ENCODE measurements around the gene TMEM141. TPM values are rescaled to one million over a fixed set of nuclear protein-coding genes. Genes with fewer than 3 reads are reported as not detected.

TMEM141 gene
- 36.9 and 88.0 TPM in 2 replicates for total RNA-seq (ENCODE audit: low replicate concordance)

DNA sequence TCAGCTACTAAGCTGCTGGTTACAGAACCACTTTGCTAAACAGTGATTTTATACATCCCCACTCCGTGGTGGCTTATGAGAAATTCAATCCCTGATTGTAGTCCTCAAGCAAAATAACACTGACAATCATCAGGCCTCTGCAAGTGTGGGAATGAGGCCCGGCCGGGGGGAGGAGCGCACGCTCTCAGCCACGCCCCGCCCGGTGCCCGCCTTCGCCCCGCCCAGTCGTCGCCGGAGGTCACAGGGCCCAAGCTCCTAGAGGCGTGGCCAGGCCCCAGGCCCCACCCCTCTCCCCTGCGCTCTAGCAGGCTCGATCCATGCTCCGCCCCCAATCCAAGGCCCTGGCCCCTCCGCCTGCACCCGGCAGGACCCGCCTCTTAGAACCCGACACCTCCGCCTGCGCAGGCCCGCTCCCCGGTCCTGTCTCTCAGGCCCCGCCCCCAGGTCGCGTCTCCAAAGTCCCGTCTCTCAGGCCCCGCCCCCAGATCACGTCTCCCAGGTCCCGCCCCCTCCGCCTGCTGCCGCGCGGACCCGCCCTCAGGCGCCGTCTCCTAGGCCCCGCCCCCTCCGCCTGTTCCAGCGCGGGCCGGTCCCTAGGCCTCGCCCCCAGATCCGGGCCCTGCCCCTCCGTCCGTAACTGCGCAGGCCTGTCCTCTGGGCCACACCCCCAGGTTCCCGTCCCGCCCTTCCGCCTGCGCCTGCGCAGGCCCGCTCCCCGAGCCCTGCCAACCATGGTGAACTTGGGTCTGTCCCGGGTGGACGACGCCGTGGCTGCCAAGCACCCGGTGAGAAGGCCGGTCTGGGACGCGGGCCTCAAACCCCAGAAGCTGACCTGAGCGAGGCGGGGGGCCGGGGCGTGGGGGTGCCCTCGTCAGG is at the start of gene TMEM141:
TMEM141 (plus strand) TSS at position 705 of the 876 bp plus-strand sequence; CDS start at position 732, 27 bp downstream.

DNA sequence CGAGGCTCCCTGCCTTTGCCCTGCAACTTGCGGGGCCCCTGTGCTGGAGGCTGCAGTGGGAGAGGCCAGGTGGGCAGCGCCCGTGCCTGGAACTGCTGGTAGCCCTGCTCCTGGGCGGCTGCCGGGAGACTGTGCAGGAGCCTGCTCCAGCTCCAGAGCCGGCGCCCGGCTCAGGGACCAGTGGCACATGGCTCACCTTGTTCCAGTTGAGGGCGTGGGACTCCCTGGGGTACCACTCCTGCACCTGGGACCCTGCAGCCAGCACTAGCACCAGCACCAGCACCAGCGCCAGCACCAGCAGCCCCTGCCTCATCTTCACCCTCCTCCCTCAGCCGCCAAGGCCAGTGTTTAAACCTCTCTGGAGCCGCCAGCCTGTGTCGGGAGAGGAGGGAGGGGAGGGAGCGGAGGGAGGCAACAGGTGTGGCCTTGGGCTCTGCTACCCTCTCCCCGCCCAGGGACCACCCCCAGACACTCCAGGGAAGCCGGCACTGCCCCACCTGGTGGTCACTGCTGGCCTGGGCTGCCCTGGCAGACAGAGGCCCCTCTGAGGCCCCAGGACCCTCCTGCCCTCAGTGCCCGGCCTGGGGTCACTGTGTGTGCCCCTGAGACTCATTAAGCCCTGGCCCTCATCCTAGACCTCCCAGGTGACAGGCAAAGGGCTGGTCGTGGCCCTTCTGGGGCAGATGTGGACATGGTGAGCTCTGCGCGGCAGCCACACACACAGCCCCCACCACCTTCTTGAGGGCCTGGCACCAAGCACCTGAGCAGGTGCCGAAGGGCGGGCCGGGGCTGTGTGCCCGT is 48.4 kb upstream of the TMEM141 start, which contains the start of gene LCN10:
LCN10 (minus strand) TSS at position 350 of the 801 bp plus-strand sequence; CDS start at position 313, 37 bp downstream.

DNA sequence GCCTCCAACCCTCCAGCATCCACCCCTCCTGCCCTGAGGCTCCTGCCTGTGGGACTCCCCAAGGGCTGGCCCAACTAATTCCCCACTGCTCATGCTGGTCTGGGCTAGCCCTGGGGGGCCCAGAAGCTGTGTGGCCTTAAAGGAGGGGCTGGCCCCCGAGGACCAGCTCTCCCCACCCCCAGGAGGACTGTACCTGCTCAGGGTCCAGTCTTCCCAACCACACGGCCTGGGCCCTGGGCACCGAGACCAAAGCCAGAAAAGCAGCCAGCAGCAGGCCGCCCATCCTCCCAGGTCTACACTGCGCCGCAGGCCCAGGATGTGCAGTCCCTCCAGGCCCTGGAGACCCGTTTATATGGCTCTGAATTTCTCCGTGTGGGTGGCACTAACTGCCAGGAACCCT is 42.9 kb upstream of the TMEM141 start, which contains the start of gene LCN6:
LCN6 (minus strand) TSS at position 325 of the 400 bp plus-strand sequence; CDS start at position 283, 42 bp downstream.

DNA sequence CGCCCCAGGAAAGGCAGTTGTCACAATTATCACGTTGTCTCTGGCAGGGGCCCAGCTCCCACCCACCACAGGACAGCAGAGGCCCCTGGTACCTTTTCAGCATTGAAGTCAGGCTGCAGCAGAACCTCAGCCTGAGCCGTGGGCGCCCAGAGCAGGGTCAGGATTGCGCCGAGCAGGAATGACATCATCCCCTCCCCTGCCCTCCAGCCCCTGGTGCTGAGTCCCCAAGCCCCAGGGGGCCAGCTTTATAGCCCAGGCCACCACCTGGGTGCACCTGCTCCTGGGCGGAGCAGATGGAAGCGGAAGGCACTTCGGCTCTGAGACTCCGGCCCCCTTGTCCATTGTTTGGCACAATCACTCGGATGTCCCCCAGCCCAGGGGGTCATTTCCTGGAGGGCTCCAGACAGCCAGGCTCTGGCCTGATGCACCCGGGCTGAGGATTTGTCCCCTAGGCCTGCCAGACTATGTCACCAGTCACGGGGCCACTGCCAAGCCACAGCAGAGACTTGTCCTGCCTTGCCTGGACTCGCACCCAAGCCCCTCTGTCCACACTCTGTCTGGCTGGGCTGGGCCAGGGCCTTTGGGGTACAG is 26.7 kb upstream of the TMEM141 start, which contains the start of gene LCN15:
LCN15 (minus strand) TSS at position 218 of the 591 bp plus-strand sequence; CDS start at position 188, 30 bp downstream.

DNA sequence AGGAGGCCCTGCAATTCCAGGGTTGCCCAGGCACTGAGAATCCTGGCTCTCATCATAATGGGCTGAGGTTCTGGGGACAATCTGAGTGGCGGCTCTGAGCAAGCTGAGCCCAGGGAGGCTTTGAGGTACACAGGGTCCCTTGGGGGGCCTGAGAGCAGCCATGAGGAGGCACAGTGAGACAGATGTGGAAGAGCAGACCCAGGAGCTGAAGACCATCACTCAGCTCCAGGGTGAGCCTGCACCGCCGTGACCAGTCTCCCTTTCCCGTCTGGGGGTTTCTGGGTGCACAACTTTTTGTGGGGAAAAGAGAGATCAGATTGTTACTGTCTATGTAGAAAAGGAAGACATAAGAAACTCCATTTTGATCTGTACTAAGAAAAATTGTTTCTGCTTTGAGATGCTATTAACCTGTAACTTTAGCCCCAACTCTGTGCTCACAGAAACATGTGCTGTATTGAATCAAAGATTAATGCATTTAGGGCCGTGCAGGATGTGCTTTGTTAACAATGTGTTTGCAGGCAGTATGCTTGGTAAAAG is 5.2 kb downstream of the TMEM141 start, which contains the start of gene CCDC183:
CCDC183 (plus strand) TSS at position 101 of the 537 bp plus-strand sequence; CDS start at position 161, 60 bp downstream.

DNA sequence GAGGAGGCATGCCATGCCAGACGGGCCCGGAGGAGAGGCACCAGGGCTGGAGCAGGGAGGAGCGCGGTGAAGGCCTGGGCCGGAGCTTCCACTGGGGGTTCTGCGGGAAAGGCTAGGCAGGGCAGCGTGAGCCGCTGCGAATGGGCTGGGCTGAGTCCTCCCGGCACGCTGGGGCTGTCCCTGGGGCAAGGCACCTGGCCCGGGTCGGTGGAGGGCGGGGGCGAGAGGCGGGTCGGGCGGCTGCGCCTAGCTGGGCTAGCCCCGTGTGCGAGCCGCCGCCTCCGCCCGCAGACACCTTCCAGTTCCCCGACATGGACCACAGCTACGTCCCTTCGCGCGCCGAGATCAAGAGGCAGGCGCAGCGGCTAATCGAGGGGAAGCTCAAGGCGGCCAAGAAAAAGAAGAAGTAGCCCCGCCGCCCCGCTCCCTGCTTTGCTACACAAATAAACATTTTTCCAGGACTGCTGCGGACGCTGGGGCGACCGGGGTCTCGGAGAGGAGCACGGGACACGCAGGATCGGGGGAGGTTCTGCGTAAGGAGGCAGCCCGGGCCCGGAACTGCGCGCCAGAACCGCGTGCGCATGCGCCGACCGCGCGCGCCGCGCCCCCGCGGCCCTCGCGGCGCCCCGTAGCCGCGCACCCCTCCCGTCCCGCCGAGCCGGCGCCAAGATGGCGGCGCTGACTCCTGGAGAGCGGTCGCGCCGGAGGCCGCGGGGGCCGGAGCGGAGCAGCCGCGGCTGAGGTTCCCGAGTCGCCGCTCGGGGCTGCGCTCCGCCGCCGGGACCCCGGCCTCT is 16.3 kb downstream of the TMEM141 start, which contains the start of gene RABL6:
RABL6 (plus strand) TSS at position 668 of the 794 bp plus-strand sequence. CDS start 249 bp downstream, outside the sequence.

DNA sequence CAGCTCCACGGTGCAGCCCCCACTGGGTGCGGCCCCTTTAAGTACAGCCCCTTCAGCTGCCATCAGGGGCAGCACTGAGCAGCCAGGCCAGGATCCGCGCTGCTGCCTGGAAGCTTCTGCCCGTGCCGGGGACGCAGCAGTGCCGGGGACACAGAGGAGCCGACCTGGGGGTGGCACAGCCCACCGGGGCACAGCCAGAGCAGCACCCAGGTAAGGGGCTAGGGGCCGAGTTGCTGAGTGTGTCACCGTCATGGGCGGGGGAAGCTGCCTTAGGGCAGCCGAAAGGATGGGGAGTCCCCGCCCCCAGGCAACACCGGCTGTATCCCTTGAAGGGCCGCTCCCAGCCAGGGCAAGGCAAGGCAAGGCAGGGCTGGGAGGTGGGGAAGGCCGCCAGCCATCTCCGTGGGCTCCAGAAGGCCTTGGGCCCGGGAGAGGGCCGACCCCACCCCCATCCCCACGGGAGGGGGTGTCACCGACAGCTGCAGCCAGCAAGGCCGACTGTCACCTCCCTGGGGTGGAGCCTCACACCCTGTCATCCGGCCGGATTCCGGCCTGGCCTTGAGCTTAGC is 51.3 kb downstream of the TMEM141 start, which contains the start of gene AJM1:
AJM1 (plus strand) TSS at position 99 of the 569 bp plus-strand sequence. CDS start 1,937 bp downstream, outside the sequence.

Other genes with a start within 250 kb of the TMEM141 start
- gene NOTCH1, start 245.3 kb upstream of the TMEM141 start, total RNA-seq (ENCODE audit: low replicate concordance), result 11.8 and 12.8 TPM in 2 replicates
- gene EGFL7, start 128.4 kb upstream of the TMEM141 start, total RNA-seq (ENCODE audit: low replicate concordance), result 16.5 and 38.5 TPM in 2 replicates
- 32.1 and 44.6 TPM in 2 replicates for gene AGPAT2, start 103.9 kb upstream of the TMEM141 start, total RNA-seq (ENCODE audit: low replicate concordance)
- gene DIPK1B, start 78.8 kb upstream of the TMEM141 start, total RNA-seq (ENCODE audit: low replicate concordance), result 1.1 and 16.6 TPM in 2 replicates
- gene LCN10, start 48.4 kb upstream of the TMEM141 start, total RNA-seq (ENCODE audit: low replicate concordance), result not detected in 2 replicates
- gene LCN6, start 42.8 kb upstream of the TMEM141 start, total RNA-seq (ENCODE audit: low replicate concordance), result not detected in 2 replicates
- not detected in 2 replicates for gene LCN8, start 33.1 kb upstream of the TMEM141 start, total RNA-seq (ENCODE audit: low replicate concordance)
- gene LCN15, start 26.8 kb upstream of the TMEM141 start, total RNA-seq (ENCODE audit: low replicate concordance), result not detected in 2 replicates
- 0.30 and 2.2 TPM in 2 replicates for gene CCDC183, start 5.0 kb downstream of the TMEM141 start, total RNA-seq (ENCODE audit: low replicate concordance)
- gene RABL6, start 16.6 kb downstream of the TMEM141 start, total RNA-seq (ENCODE audit: low replicate concordance), result 45.7 and 60.1 TPM in 2 replicates
- 0.90 and 1.6 TPM in 2 replicates for gene AJM1, start 51.1 kb downstream of the TMEM141 start, total RNA-seq (ENCODE audit: low replicate concordance)
- gene PHPT1, start 58.1 kb downstream of the TMEM141 start, total RNA-seq (ENCODE audit: low replicate concordance), result 229 and 269 TPM in 2 replicates
- gene MAMDC4, start 61.0 kb downstream of the TMEM141 start, total RNA-seq (ENCODE audit: low replicate concordance), result 0.59 and 0.75 TPM in 2 replicates
- 483 and 575 TPM in 2 replicates for gene EDF1, start 75.0 kb downstream of the TMEM141 start, total RNA-seq (ENCODE audit: low replicate concordance)
- gene TRAF2, start 95.2 kb downstream of the TMEM141 start, total RNA-seq (ENCODE audit: low replicate concordance), result 6.7 and 9.3 TPM in 2 replicates
- gene FBXW5, start 153.4 kb downstream of the TMEM141 start, total RNA-seq (ENCODE audit: low replicate concordance), result 139 and 223 TPM in 2 replicates
- not detected in 2 replicates for gene C8G, start 153.9 kb downstream of the TMEM141 start, total RNA-seq (ENCODE audit: low replicate concordance)
- gene LCN12, start 160.9 kb downstream of the TMEM141 start, total RNA-seq (ENCODE audit: low replicate concordance), result not detected in 2 replicates
- 1.1 and 33.0 TPM in 2 replicates for gene PTGDS, start 186.2 kb downstream of the TMEM141 start, total RNA-seq (ENCODE audit: low replicate concordance)
- gene LCNL1, start 191.6 kb downstream of the TMEM141 start, total RNA-seq (ENCODE audit: low replicate concordance), result 0.15 and 6.1 TPM in 2 replicates
- 4.6 and 11.6 TPM in 2 replicates for gene PAXX, start 201.1 kb downstream of the TMEM141 start, total RNA-seq (ENCODE audit: low replicate concordance)
- 1.3 and 4.6 TPM in 2 replicates for gene CLIC3, start 205.2 kb downstream of the TMEM141 start, total RNA-seq (ENCODE audit: low replicate concordance)
- 13.4 and 39.3 TPM in 2 replicates for gene ABCA2, start 236.9 kb downstream of the TMEM141 start, total RNA-seq (ENCODE audit: low replicate concordance)
- not detected in 2 replicates for gene FUT7, start 240.7 kb downstream of the TMEM141 start, total RNA-seq (ENCODE audit: low replicate concordance)

Measured in smooth muscle cell of the coronary artery (primary cell).